Activated CD8-positive, alpha-beta memory T cell treated with anti-CD3 and anti-CD28 coated beads, Interleukin-2, amount 50 U/mL, for 48 hours (primary cell): ENCODE data around the gene EDEM2.
"Not testable (repeated sequence)": the region's sequence is repeated elsewhere in the genome, so short reads cannot be mapped to it uniquely, and the experiment has no call there.

Experiments
- DNase-seq: peaks from one replicate; pipeline ENCODE4 v3.0.0-alpha.2; 2020

The EDEM2 gene

DNA sequence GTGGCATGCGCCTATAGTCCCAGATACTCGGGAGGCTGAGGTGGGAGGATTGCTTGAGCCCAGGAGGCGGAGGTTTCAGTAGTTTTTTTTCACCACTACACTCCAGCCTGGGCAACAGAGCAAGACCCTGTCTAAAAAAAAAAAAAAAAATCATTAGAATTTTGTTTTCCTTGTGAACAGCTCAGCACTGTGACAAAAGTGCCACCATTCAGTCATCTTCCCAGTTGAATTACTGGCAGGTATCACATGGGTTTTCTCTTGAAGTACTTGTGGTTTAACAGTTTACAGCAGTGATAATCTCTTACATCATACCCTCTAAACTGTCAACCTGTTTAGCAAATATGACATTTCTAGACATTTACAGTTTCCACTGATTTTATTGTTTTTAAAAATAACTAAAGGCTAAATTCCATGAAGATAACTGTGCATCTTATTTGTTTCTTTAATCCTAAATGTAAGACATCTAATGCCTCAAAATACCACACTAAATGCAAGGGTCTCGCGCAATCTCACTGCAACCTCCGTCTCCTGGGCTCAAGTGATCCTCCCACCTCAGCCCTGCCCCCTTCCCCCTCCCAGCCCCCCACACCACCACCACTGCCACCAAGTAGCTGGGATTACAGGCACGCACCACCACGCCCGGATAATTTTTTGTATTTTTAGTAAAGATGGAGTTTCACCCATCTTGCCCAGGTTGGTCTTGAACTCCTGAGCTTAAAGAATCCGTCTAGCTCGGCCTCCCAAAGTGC lies 61.5 kb downstream of the EDEM2 start:
- DNase-seq = no peak

DNA sequence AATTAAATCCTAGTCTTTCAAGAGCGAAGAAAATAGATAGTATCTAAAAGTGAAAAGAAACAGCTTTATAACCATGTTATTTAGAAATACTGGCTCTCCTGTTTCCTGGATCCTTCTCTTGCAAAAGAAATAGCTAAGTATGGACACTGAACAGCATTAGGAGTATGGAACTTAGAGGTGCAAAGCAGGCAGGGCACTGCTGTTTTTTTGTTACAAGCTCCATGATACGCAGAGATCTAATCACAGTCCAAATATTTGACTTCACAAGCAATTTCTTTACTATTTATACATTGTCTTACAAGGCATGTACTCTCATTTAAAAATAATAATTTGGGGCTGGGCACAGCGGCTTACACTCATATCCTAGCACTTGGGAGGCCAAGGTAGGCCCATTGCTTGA lies 62.1 kb downstream of the EDEM2 start:
- DNase-seq = no peak

GRCh38 chr20:35080348-35080642 lies 66.8 kb downstream of the EDEM2 start:
- not testable (repeated sequence) for DNase-seq

DNA sequence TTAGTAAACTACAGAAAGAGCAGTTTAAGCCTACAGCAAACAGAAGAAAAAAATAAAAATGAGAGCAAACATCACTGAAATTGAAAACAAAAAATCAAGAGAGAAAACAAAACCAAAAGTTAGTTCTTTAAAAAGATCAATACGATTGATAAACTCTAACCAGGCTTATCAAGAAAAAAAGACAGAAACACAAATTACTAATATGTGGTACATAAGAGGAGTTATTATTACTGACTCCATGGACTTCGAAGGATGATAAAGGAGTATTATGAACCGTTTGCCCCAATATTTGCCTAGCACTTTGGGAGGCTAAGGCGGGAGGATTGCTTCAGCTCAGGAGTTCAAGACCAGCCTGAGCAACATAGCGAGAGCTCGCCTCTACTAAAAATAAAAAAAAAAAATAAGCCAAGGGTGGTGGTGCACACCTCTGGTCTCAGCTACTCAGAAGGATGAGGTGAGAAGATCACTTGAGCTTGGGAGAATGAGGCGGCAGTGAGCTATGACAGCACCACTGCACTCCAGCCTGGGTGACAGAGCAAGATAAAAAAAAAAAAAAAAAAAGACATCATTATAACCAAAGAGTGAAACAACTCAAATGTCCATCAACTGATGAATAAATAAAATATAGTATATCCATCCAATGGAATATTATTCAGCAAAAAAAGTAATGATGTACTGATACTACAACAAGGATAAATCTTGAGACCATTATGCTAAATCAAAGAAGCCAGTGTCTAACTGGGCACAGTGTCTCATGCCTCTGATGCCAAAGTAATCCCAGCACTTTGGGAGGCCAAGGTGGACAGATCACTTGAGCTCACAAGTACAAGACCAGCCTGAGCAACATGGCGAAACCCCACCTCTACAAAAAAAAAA lies 67.4 kb downstream of the EDEM2 start:
- no peak for DNase-seq

DNA sequence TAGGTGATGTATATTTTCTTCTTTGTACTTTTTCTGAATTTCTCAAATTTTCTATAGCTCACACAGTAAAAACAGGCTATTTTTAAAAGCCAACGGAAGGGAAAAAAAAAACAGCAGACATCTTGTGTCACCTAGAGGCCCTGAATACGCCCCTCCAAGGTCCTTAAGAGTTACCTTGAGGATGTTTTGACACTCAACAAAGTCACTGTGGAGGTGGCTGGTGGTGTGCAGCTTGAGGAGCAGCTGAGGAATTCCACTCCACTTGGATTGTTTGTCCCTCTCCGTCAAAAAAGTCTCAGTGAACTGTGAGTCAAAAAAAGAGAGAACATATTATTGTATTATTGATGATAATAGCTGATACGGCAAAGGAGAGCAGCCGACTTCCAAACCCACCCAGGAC lies 69.3 kb downstream of the EDEM2 start:
- DNase-seq = no peak

DNA sequence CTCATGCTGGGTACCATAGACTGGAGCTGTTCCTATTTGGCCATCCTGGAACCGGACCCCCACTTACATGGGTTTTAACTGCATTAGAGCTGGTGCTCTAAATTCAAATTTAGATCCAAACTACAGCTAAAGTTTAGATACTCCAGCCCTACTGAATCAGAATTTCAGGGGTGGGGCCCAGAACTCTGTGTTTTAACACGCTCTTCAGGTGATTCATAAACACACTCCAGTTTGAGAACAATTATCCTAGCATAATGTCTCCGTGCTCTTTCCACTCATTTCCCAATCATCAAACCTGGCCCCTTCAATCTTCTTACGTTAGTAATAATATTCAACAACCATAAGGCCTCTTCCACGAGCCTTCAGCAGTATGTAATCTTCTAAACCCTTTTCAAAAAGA lies 69.8 kb downstream of the EDEM2 start:
- DNase-seq = no peak

DNA sequence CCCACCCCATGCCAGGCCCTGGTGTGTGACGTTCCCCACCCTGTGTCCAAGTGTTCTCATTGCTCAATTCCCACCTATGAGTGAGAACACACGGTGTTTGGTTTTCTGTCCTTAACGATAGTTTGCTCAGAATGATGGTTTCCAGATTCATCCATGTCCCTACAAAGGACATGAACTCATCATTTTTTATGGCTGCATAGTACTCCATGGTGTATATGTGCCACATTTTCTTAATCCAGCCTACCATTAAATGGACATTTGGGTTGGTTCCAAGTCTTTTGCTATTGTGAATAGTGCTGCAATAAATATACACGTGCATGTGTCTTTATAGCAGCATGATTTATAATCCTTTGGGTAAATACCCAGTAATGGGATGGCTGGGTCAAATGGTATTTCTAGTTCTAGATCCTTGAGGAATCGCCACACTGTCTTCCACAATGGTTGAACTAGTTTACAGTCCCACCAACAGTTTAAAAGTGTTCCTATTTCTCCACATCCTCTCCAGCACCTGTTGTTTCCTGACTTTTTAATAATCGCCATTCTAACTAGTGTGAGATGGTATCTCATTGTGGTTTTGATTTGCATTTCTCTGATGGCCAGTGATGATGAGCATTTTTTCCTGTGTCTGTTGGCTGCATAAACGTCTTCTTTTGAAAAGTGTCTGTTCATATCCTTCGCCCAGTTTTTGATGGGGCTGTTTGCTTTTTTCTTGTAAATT lies 75.5 kb downstream of the EDEM2 start:
- not testable (repeated sequence) for DNase-seq

GRCh38 chr20:35066194-35066593 lies 80.9 kb downstream of the EDEM2 start:
- no peak for DNase-seq
